HCT116 (cell line): ENCODE measurements around the gene TRIM13. TPM values are rescaled to one million over a fixed set of nuclear protein-coding genes. Genes with fewer than 3 reads are reported as not detected.

ENCODE experiments used
- ATAC-seq: fragments of 200-7000 bp; cut with Tn5 transposase; 2 replicates; pipeline ENCODE4 v1.9.1; 2020; ENCODE audit warnings: mild to moderate bottlenecking, moderate library complexity
- BruUV-seq: library from RNA; stranded (reverse); fragments of 400-500 nt; replicated peaks from 2 replicates; lab custom pipeline; 2021; lab: Mats Ljungman, UMichigan
- CTCF ChIA-PET: fragments of 300-600 bp; sonication (Branson Sonifier 250); formaldehyde crosslinking; loops from one replicate; lab custom pipeline; 2021; ENCODE audit warnings: antibody characterized with exemption; lab: Charles Lee
- POLR2A ChIA-PET: fragments of 300-600, 350-600 bp; sonication (Branson Sonifier 250); formaldehyde crosslinking; loops from one replicate; lab custom pipeline; 2021; ENCODE audit warnings: antibody characterized with exemption; lab: Charles Lee
- RAD21 ChIA-PET, 2 experiments: fragments of 300-600 bp; sonication (Branson Sonifier 250); formaldehyde crosslinking; loops; one replicate each; lab custom pipeline; 2023; ENCODE audit warnings: low total read pairs in 2 of 2; ENCODE audit not compliant: uncharacterized antibody in 2 of 2, unreplicated experiment in 2 of 2, low non-redundant PET in 1 of 2; lab: Charles Lee
- DNase-seq: peaks from one replicate; pipeline ENCODE4 v3.0.0-alpha.2; 2010; ENCODE audit warnings: low read depth, low spot score
- H2AFZ ChIP-seq: fragments of 200-600 bp; shearing (Covaris generic), sonication (generic); 2 replicates; pipeline ENCODE4 v1.6.1; 2017; ENCODE audit warnings: low read depth, mixed run types, mixed read lengths, antibody characterized with exemption, low read length; ENCODE audit not compliant: poor library complexity, severe bottlenecking
- H3K27ac ChIP-seq: 2 replicates; pipeline ENCODE4 v1.5.1; 2012; ENCODE audit warnings: low read depth, low read length
- H3K27me3 ChIP-seq: fragments of 200-600 bp; sonication (generic); 2 replicates; pipeline ENCODE4 v1.6.1; 2016; ENCODE audit warnings: mixed run types, low read length, mixed read lengths; ENCODE audit not compliant: insufficient read depth
- H3K36me3 ChIP-seq, 2 experiments: fragments of 200-500 bp in 1 of 2; fragments of 200-600 bp in 1 of 2; sonication (Bioruptor generic) in 1 of 2; sonication (generic) in 1 of 2; 2 replicates each; pipeline versions ENCODE4 v1.5.1 to v1.6.1; 2014 to 2016; ENCODE audit warnings: low read length in 2 of 2, inconsistent platforms in 1 of 2, mixed read lengths in 1 of 2, mixed run types in 1 of 2; ENCODE audit not compliant: insufficient read depth in 2 of 2, control insufficient read depth in 1 of 2
- H3K4me1 ChIP-seq, 2 experiments: fragments of 200-600 bp in 1 of 2; sonication (generic) in 1 of 2; 2 replicates each; pipeline versions ENCODE4 v1.5.1 to v1.6.1; 2012 to 2017; ENCODE audit warnings: low read length in 2 of 2, inconsistent platforms in 1 of 2, mild to moderate bottlenecking in 1 of 2, mixed read lengths in 1 of 2, mixed run types in 1 of 2, moderate library complexity in 1 of 2; ENCODE audit not compliant: insufficient read depth in 2 of 2, control insufficient read depth in 1 of 2
- H3K4me2 ChIP-seq: fragments of 200-600 bp; sonication (generic); 2 replicates; pipeline ENCODE4 v1.6.1; 2017; ENCODE audit warnings: mixed run types, low read length, mixed read lengths
- H3K4me3 ChIP-seq, 2 experiments: fragments of 200-600 bp in 1 of 2; sonication (generic) in 1 of 2; replicated peaks in 1 of 2; 2 replicates each; pipeline ENCODE4 v1.5.1; 2011 to 2016; ENCODE audit warnings: low read length in 2 of 2, control low read depth in 1 of 2, low read depth in 1 of 2, mild to moderate bottlenecking in 1 of 2, mixed read lengths in 1 of 2, mixed run types in 1 of 2
- H3K79me2 ChIP-seq: fragments of 200-600 bp; sonication (generic); 2 replicates; pipeline ENCODE4 v1.6.1; 2017; ENCODE audit warnings: mild to moderate bottlenecking, mixed run types, low read length, moderate library complexity, mixed read lengths; ENCODE audit not compliant: insufficient read depth
- H3K9ac ChIP-seq: fragments of 200-600 bp; sonication (generic); 2 replicates; pipeline ENCODE4 v1.6.1; 2016; ENCODE audit warnings: low read length, mixed read lengths
- H3K9me2 ChIP-seq: fragments of 200-600 bp; sonication (generic), shearing (Covaris generic); 2 replicates; pipeline ENCODE4 v1.6.1; 2017; ENCODE audit warnings: mixed run types, mild to moderate bottlenecking, moderate library complexity; ENCODE audit not compliant: insufficient read depth
- H3K9me3 ChIP-seq, 2 experiments: fragments of 200-500 bp in 1 of 2; fragments of 200-600 bp in 1 of 2; sonication (Bioruptor generic) in 1 of 2; sonication (generic) in 1 of 2; 2 replicates each; pipeline ENCODE4 v1.6.1; 2014 to 2017; ENCODE audit warnings: low read length in 2 of 2, mixed read lengths in 2 of 2, inconsistent platforms in 1 of 2, low read depth in 1 of 2, mild to moderate bottlenecking in 1 of 2, mixed run types in 1 of 2, moderate library complexity in 1 of 2; ENCODE audit not compliant: control insufficient read depth in 1 of 2, insufficient read depth in 1 of 2
- H4K20me1 ChIP-seq: fragments of 200-600 bp; sonication (generic), shearing (Covaris generic); 2 replicates; pipeline ENCODE4 v1.6.1; 2017; ENCODE audit warnings: mixed run types, mild to moderate bottlenecking, moderate library complexity; ENCODE audit not compliant: insufficient read depth
- ATF3 ChIP-seq: IDR thresholded peaks from 2 replicates; pipeline ENCODE4 v1.6.1; 2012
- CBX3 ChIP-seq: IDR thresholded peaks from 2 replicates; pipeline ENCODE4 v1.6.1; 2012; ENCODE audit warnings: low read depth
- CEBPB ChIP-seq: IDR thresholded peaks from 2 replicates; pipeline ENCODE4 v1.6.1; 2012; ENCODE audit warnings: low read depth
- EGR1 ChIP-seq: IDR thresholded peaks from 2 replicates; pipeline ENCODE4 v1.6.1; 2012; ENCODE audit warnings: low read depth
- ELF1 ChIP-seq: IDR thresholded peaks from 2 replicates; pipeline ENCODE4 v1.6.1; 2012; ENCODE audit warnings: low read depth, borderline replicate concordance
- EZH2phosphoT487 ChIP-seq: fragments of 200-600 bp; IDR thresholded peaks from 2 replicates; pipeline ENCODE4 v1.6.1; 2018; ENCODE audit warnings: antibody characterized with exemption, borderline replicate concordance
- FOSL1 ChIP-seq: IDR thresholded peaks from 2 replicates; pipeline ENCODE4 v1.6.1; 2012; ENCODE audit warnings: low read depth
- MAX ChIP-seq: IDR thresholded peaks from 2 replicates; pipeline ENCODE4 v1.6.1; 2012
- POLR2A ChIP-seq: IDR thresholded peaks from 2 replicates; pipeline ENCODE4 v1.7.0; 2011; ENCODE audit warnings: borderline replicate concordance; ENCODE audit not compliant: insufficient read depth, insufficient read length; ENCODE audit errors: extremely low read depth
- POLR2AphosphoS5 ChIP-seq: IDR thresholded peaks from 2 replicates; pipeline ENCODE4 v1.6.1; 2011; ENCODE audit warnings: mild to moderate bottlenecking, low read depth, low read length, moderate library complexity
- RAD21 ChIP-seq: IDR thresholded peaks from 2 replicates; pipeline ENCODE4 v1.6.1; 2012; ENCODE audit warnings: low read depth, mild to moderate bottlenecking
- SIN3A ChIP-seq: IDR thresholded peaks from 2 replicates; pipeline ENCODE4 v1.6.1; 2012; ENCODE audit warnings: low read depth
- SP1 ChIP-seq: IDR thresholded peaks from 2 replicates; pipeline ENCODE4 v1.6.1; 2012; ENCODE audit warnings: low read depth
- SRF ChIP-seq: IDR thresholded peaks from 2 replicates; pipeline ENCODE4 v1.6.1; 2012; ENCODE audit warnings: low read depth
- TCF7L2 ChIP-seq: IDR thresholded peaks from 2 replicates; pipeline ENCODE4 v1.7.0; 2011; ENCODE audit warnings: borderline replicate concordance, inconsistent platforms; ENCODE audit not compliant: insufficient read depth, insufficient read length; ENCODE audit errors: extremely low read depth
- YY1 ChIP-seq: IDR thresholded peaks from 2 replicates; pipeline ENCODE4 v1.6.1; 2011; ENCODE audit warnings: low read length, low read depth, moderate library complexity, mild to moderate bottlenecking; ENCODE audit not compliant: insufficient replicate concordance; ENCODE audit errors: extremely low read depth
- ZBTB33 ChIP-seq: IDR thresholded peaks from 2 replicates; pipeline ENCODE4 v1.6.1; 2011; ENCODE audit warnings: mild to moderate bottlenecking, low read length, moderate library complexity; ENCODE audit not compliant: insufficient replicate concordance; ENCODE audit errors: extremely low read depth
- ZFX ChIP-seq: fragments of 450-650 bp; IDR thresholded peaks from 2 replicates; pipeline ENCODE4 v1.6.1; 2017
- ZNF274 ChIP-seq: fragments of 200-500 bp; sonication (Bioruptor generic); IDR thresholded peaks from 2 replicates; pipeline ENCODE4 v1.6.1; 2014; ENCODE audit warnings: mild to moderate bottlenecking, low read depth, low read length, inconsistent platforms
- intact Hi-C: fragments of 100-400 bp; cut with micrococcal nuclease; formaldehyde crosslinking; loops from 2 replicates; pipeline ENCODE4 v1.10.0; 2022
- total RNA-seq: library from RNA; stranded (reverse); gene quantifications from one replicate; pipeline ENCODE4 v1.2.1, GENCODE V29; 2021; ENCODE audit not compliant: unreplicated experiment

The TRIM13 gene
- total RNA-seq, 1 experiment from 2014 or later: 24.6 TPM

GRCh38 chr13:50026788-50027473 is 30.1 kb downstream of the TRIM13 start:
- RAD21 ChIA-PET: no interaction called here
- ATAC-seq: no peak

DNA sequence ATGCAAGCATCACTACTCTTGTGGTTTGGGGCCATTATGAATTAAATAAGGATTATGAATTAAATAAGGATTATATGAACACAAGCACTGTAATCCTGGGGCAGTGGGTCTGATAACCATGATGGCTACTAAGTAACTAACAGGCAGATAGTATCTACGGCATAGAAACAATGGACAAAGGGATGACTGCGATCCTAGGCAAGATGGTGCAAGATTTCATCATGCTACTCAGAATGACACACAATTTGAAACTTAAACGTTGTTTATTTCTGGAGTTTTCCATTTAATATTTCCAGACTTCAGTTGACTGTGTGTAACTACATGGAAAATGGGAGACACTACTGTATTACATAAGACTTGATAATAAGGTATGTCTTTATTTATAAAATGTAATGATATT is 33.5 kb downstream of the TRIM13 start:
- DNase-seq (no peak), ATAC-seq (no peak)
- TF ChIP-seq ATF3 (no peak), CBX3 (no peak), ELF1 (no peak), FOSL1 (no peak), SRF (no peak), EZH2phosphoT487 (no peak), ZBTB33 (no peak), TCF7L2 (no peak), POLR2A (no peak), POLR2AphosphoS5 (no peak), EGR1 (no peak), MAX (no peak), ZFX (no peak), YY1 (no peak), SP1 (no peak), CEBPB (no peak; the same call in 1 of the 2 replicates), RAD21 (no peak), ZNF274 (no peak)
- ChIA-PET POLR2A (no interaction called here), CTCF (interaction anchor here (0.5 kb wide), 1 partner anchor 94 kb away, joined by 3 read pairs; no protein-coding TSS in a partner anchor), RAD21 (no interaction called here)
- Histone ChIP-seq H3K9me3 (no peaks in the 10 kb centered on the region), H3K79me2 (no peaks in the 10 kb centered on the region), H3K4me1 (no peaks in the 10 kb centered on the region), H3K27ac (no peak overlapping the region), H3K4me2 (no peak overlapping the region), H4K20me1 (no peaks in the 10 kb centered on the region), H2AFZ (no peak overlapping the region), H3K9ac (no peak overlapping the region), H3K4me3 (no peak overlapping the region), H3K9me2 (no peaks in the 10 kb centered on the region), H3K27me3 (no peaks in the 10 kb centered on the region), H3K36me3 (peaks cover 0 to 7% of the 10 kb centered on the region in 2 experiments; a peak in 1 of 4 replicates)
- intact Hi-C loops: no loop called here
- no TSS peak for BruUV-seq

More at GRCh38 chr13:50026788-50027473, 30.1 kb downstream of the TRIM13 start:
- H3K4me3 ChIP-seq: no peak overlapping the region
- no TSS peak for BruUV-seq
- ChIA-PET CTCF (no interaction called here), POLR2A (no interaction called here)
- no peak for TF ChIP-seq SIN3A
- no peak for TF ChIP-seq CEBPB
- TF ChIP-seq CBX3: no peak
- no peak for TF ChIP-seq RAD21
- no peak for TF ChIP-seq ZNF274
- H3K9me2 ChIP-seq: no peaks in the 10 kb centered on the region
- H3K4me2 ChIP-seq: no peak overlapping the region
- H3K27me3 ChIP-seq: no peaks in the 10 kb centered on the region
- no peaks in the 10 kb centered on the region for H3K9me3 ChIP-seq
- H3K79me2 ChIP-seq: no peaks in the 10 kb centered on the region
- no peak for DNase-seq
- intact Hi-C loops: no loop called here
- no peaks in the 10 kb centered on the region for H3K4me1 ChIP-seq
- H4K20me1 ChIP-seq: no peaks in the 10 kb centered on the region
- no peak overlapping the region for H2AFZ ChIP-seq
- no peak overlapping the region for H3K27ac ChIP-seq
- H3K9ac ChIP-seq: no peak overlapping the region
- peaks cover 3 to 7% of the 10 kb centered on the region in 2 experiments; a peak in 2 of 4 replicates for H3K36me3 ChIP-seq
